Type B pancreatic cell (in vitro differentiated cells): ENCODE measurements around the gene CD3E. TPM values are rescaled to one million over a fixed set of nuclear protein-coding genes. Genes with fewer than 3 reads are reported as not detected.

Experiments used
- DNase-seq: peaks from one replicate; pipeline ENCODE4 v3.0.0; 2021; ENCODE audit warnings: mixed read lengths; ENCODE audit not compliant: unreplicated experiment; ENCODE audit errors: extremely low spot score
- H3K27ac Mint-ChIP-seq: 2 replicates; pipeline ENCODE4 v1.8.0; 2021; ENCODE audit warnings: mild to moderate bottlenecking, mixed read lengths
- H3K27me3 Mint-ChIP-seq: 2 replicates; pipeline ENCODE4 v1.8.0; 2021; ENCODE audit warnings: mixed read lengths
- H3K36me3 Mint-ChIP-seq: 2 replicates; pipeline ENCODE4 v1.8.0; 2021; ENCODE audit warnings: mixed read lengths
- H3K4me1 Mint-ChIP-seq: one replicate; pipeline ENCODE4 v1.8.0; 2021; ENCODE audit warnings: mixed read lengths; ENCODE audit not compliant: unreplicated experiment
- H3K4me3 Mint-ChIP-seq: 2 replicates; pipeline ENCODE4 v1.8.0; 2021; ENCODE audit warnings: mild to moderate bottlenecking, mixed read lengths
- H3K9me3 Mint-ChIP-seq: 2 replicates; pipeline ENCODE4 v1.8.0; 2021; ENCODE audit warnings: mixed read lengths
- CTCF ChIP-seq: fragments of 200-600 bp; sonication (generic); conservative IDR thresholded peaks from 2 replicates; pipeline ENCODE4 v1.5.0; 2021; ENCODE audit warnings: antibody characterized with exemption, mild to moderate bottlenecking
- total RNA-seq: library from RNA; stranded (reverse); gene quantifications from 2 replicates; pipeline ENCODE4 v1.2.1, GENCODE V29; 2021; ENCODE audit warnings: low replicate concordance

Gene CD3E
- total RNA-seq, 1 donor from 2014 or later = not detected

GRCh38 chr11:118340449-118340848 is 35.9 kb downstream of the CD3E start:
- Mint-ChIP-seq H3K4me1 (no peaks in the 10 kb centered on the region), H3K9me3 (no peaks in the 10 kb centered on the region), H3K4me3 (no peak overlapping the region), H3K36me3 (no peaks in the 10 kb centered on the region), H3K27ac (no peak overlapping the region), H3K27me3 (peaks cover 30% of the 10 kb centered on the region)
- DNase-seq = no peak
- no peak for TF ChIP-seq CTCF

GRCh38 chr11:118341261-118341660 is 36.7 kb downstream of the CD3E start:
- H3K36me3 Mint-ChIP-seq = no peaks in the 10 kb centered on the region
- no peaks in the 10 kb centered on the region for H3K4me1 Mint-ChIP-seq
- no peak overlapping the region for H3K27ac Mint-ChIP-seq
- no peak for TF ChIP-seq CTCF
- DNase-seq = no peak
- H3K9me3 Mint-ChIP-seq = no peaks in the 10 kb centered on the region
- peaks cover 35% of the 10 kb centered on the region for H3K27me3 Mint-ChIP-seq
- H3K4me3 Mint-ChIP-seq = no peak overlapping the region

- no peak for DNase-seq
- H3K27me3 Mint-ChIP-seq = peaks cover 33% of the 10 kb centered on the region
- no peak overlapping the region for H3K27ac Mint-ChIP-seq
- H3K36me3 Mint-ChIP-seq = no peaks in the 10 kb centered on the region
- H3K9me3 Mint-ChIP-seq = no peaks in the 10 kb centered on the region
- TF ChIP-seq CTCF = no peak
- H3K4me1 Mint-ChIP-seq = no peaks in the 10 kb centered on the region
- H3K4me3 Mint-ChIP-seq = no peak overlapping the region
These were observed 37.4 kb downstream of the CD3E start for GRCh38 chr11:118341815-118342489.

GRCh38 chr11:118342503-118343161 is 38.1 kb downstream of the CD3E start, which contains the start of gene CD3D:
Gene CD3D, minus strand, starts transcription at chr11:118342705. Its CDS starts 98 bp downstream, at chr11:118342607.
- Mint-ChIP-seq H3K4me1 (no peaks in the 10 kb centered on the region), H3K27ac (no peak within 1 kb of the TSS), H3K27me3 (peaks cover 36% of the 10 kb centered on the region), H3K36me3 (no peaks in the 10 kb centered on the region), H3K4me3 (no peak within 1 kb of the TSS), H3K9me3 (no peaks in the 10 kb centered on the region)
- DNase-seq = no peak
- no peak for TF ChIP-seq CTCF

GRCh38 chr11:118343248-118343647 is 38.7 kb downstream of the CD3E start:
- H3K4me3 Mint-ChIP-seq = no peak overlapping the region
- peaks cover 42% of the 10 kb centered on the region for H3K27me3 Mint-ChIP-seq
- no peak for TF ChIP-seq CTCF
- H3K9me3 Mint-ChIP-seq = no peaks in the 10 kb centered on the region
- H3K27ac Mint-ChIP-seq = no peak overlapping the region
- DNase-seq = no peak
- H3K4me1 Mint-ChIP-seq = no peaks in the 10 kb centered on the region
- H3K36me3 Mint-ChIP-seq = no peaks in the 10 kb centered on the region
